ENCODE results near the gene ASAH2B.
"Not testable (repeated sequence)": the region's sequence is repeated elsewhere in the genome, so short reads cannot be mapped to it uniquely, and the experiment has no call there.

The ASAH2B gene

DNA sequence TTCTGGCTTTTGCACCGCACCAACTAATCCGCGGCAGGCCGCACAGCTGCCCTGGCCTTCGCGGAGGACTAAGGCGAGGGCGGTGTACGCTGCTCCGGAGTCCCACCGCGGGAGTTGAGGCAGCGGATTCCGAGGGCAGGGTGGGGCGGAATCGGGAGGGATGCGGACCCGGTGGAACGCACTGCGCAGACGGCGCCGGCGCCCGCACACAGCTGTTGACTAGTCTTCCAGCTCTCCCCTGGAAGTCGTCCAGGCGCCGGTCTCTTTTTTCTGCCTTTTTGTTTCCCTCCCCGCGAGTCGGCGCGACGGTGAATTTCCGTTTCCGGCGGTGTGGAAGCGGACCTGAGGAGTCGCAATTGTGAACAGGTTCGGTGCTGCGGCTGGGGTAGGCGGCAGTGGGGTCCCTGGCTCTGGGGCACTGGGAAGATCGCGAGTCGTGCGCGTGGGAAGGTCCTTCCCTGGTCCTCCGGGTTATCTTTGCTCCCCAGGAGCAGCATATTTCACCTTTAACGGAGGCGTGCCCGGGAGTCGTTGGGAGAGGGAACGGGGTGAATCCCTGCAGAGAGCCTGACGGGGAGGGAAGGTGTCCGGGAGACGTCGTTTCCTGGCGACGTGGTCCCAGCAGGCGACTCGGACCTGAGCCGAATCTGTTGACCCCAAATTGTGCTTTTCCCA lies at the start of gene ASAH2B:
TSS of gene ASAH2B (plus strand) at position 319 of the 675 bp plus-strand sequence. CDS start 5,195 bp downstream, outside the sequence.
- no peak for DNase-seq (ENCODE audit: low spot score)

- not testable (repeated sequence) for DNase-seq (ENCODE audit: low spot score)
Observed at GRCh38 chr10:50697819-50698218, 41.9 kb upstream of the ASAH2B start.

DNA sequence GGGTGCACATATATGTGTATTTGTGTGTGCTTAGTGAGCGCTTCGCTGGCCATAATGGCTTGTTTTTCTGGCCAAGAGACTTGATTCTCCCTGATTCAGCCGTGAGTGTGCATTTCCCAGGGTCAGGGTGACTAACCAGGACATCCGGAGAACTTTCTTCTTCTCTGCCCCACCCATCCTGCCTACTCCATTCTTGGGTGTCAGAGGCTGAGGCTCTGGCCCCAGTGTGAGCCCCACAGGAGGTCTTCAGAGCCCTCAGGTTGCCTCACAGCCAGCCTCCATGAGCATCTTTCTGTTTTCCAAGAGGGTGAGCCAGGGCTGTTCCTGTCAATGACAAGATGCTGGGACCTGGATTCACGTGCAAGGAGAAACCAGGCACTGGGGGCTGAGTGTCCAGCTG lies 37.8 kb upstream of the ASAH2B start:
- not testable (repeated sequence) for DNase-seq (ENCODE audit: low spot score)

GRCh38 chr10:50702997-50703396 lies 36.7 kb upstream of the ASAH2B start:
- DNase-seq (ENCODE audit: low spot score) = not testable (repeated sequence)

- DNase-seq (ENCODE audit: low spot score) = not testable (repeated sequence)
Observed at GRCh38 chr10:50704436-50705079, 35.2 kb upstream of the ASAH2B start.

DNA sequence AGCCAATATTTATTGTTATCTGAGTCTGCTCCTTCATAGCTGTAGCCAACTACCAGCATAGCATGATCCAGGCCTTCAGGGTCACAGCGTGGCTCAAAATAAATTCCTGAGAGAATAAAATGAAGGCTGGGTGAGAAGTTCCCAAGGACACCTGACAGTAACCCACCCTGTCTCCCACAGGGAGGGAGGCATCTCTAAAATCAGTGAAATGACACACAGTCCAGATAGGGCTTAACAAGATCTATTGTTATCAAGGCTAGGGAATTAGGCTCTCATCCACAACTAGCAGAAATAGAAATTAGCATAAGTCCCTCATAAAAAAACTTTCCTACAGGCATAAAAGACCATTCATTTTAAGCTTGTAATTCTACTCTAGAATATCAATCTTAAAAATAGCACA lies 33.7 kb upstream of the ASAH2B start:
- DNase-seq (ENCODE audit: low spot score) = not testable (repeated sequence)

DNA sequence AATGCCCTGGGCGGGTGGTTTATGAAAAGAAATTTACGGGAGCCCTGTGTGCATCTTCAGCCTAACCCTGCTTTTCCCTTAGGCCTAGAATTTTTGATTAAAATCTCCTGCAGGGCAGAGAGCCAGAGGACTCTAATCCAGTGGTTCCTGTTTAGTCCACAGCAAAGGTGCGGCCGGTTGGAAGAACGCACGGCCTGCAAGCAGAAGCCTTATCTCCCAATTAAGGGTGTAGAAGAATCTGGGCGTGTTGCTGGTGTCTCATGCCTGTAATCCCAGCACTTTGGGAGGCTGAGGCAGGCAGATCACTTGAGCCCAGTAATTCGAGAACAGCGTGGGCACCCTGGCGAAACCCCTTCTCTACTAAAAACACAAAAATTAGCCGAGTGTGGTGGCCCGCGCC lies 29.5 kb upstream of the ASAH2B start:
- not testable (repeated sequence) for DNase-seq (ENCODE audit: low spot score)

GRCh38 chr10:50723812-50724211 lies 15.9 kb upstream of the ASAH2B start:
- DNase-seq (ENCODE audit: low spot score) = not testable (repeated sequence)

DNA sequence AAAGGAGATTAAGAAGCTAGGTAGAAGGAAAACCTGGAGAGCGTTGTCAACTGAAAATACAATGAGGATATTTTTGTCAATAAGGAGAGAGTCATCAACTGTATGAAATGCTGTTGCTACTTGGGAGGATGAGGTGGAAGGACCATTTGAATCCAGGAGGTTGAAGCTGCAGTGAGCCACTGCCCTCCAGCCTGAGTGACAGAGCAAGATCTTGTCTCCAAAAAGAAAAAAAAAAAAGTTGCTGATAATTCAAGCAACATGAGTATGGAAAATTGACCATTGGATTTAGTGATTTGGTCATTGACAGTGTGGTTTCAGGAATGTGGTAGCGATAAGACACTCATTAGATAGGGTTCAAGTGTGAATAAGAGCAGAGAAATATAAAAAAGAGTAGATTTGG lies 11.6 kb upstream of the ASAH2B start:
- DNase-seq (ENCODE audit: low spot score) = not testable (repeated sequence)

DNA sequence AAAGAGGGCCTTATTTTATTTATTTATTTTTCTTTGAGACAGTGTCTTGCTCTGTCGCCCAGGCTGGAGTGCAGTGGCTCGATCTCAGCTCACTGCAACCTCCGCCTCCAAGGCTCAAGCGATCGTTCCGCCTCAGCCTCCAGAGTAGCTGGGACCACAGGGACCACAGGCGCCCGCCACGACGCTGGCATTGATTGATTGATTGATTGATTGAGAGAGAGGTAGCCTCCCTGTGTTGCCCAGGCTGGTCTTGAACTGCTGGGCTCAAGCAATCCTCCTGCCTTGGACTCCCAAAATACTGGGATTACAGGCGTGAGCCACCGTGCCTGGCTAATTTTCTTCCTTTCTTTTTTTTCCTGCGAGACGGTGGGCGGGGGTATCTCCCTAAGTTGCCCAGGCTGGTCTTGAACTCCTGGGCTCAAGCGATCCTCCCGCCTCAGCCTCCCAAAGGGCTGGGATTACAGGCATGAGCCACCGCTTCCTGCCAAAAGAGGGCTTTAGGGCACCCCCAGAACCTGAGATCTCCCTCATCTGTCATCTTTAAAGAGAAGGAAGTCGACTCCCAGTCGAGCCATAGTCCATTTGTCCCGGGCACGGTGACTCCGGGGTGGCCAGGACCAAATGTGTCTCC lies 634 bp upstream of the ASAH2B start:
- DNase-seq (ENCODE audit: low spot score) = not testable (repeated sequence)

GRCh38 chr10:50740293-50740648 lies 535 bp downstream of the ASAH2B start:
- DNase-seq (ENCODE audit: low spot score) = no peak

DNA sequence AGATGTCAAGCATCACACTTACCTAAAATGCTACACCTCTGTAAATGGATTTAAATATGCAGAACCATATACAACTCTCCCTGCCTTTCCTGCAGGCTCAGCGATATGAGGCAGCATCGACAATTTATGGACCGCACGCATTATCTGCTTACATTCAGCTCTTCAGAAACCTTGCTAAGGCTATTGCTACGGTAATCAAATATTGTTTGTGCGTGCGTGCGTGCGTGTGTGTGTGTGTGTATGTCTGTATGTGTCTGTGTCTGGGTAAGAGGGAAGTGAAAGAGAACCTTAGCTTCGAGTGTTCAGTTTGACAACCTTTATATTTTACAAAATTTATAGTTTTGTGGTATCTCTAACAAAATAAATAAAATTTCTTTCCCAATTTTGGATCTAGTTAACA lies 3.1 kb downstream of the ASAH2B start:
- DNase-seq (ENCODE audit: low spot score) = peak; percentile 7

DNA sequence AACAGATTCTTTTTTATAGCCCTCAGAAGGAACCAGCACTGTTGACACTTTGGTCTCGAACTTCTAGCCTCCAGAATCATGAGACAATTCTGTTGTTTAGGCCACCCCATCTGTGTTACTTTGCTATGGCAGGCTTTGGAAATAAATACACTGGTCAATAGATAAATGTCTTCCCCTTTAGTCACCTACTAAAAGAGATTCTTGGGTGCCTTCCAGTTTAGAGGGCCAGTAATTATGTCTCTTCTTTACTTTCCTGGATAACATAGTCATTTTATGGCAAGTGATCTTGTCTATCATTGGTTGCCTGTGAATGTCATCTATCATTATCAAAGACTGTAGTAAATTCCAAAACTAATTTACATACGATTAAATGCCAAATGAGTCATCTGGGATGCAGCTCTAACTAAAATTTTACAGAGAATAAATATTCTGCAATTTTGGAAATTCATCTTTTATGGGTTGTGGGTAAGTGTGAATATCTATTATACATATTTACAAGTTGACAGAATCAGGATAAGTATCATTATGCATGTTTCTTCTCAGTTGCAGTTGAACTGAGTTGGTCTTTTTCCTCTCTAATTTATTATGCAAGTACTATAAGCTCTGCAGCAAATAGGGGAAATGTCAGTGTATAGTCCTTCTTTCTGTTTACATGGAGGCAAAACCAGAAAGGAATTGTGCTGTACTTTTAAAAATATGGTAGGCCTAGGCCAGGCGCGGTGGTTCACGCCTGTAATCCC lies 27.2 kb downstream of the ASAH2B start:
- DNase-seq (ENCODE audit: low spot score) = not testable (repeated sequence)

GRCh38 chr10:50772042-50772441 lies 32.3 kb downstream of the ASAH2B start:
- not testable (repeated sequence) for DNase-seq (ENCODE audit: low spot score)

DNA sequence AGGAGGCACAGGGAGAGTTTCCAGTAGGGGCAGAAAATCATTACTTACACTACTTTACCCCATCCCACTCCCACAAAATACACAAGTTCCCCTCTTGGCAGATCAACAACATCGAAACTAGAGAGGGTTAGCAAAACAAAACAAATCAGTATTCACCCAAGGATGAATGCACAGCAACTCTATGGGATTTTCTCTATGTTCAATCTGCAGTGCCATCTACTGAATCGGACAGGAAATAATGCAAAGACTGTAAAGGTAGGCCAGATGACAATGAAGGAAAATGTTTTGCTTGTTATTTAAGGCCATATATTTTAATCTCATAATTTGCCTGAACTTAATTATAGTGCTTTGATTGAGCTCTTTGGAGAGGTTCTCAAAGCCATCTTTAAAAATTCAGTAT lies 35.1 kb downstream of the ASAH2B start:
- not testable (repeated sequence) for DNase-seq (ENCODE audit: low spot score)

GRCh38 chr10:50780036-50780435 lies 40.3 kb downstream of the ASAH2B start:
- DNase-seq (ENCODE audit: low spot score) = not testable (repeated sequence)

GRCh38 chr10:50782017-50782416 lies 42.3 kb downstream of the ASAH2B start:
- DNase-seq (ENCODE audit: low spot score) = not testable (repeated sequence)

- not testable (repeated sequence) for DNase-seq (ENCODE audit: low spot score)
Observed at GRCh38 chr10:50787962-50788361, 48.2 kb downstream of the ASAH2B start.

DNA sequence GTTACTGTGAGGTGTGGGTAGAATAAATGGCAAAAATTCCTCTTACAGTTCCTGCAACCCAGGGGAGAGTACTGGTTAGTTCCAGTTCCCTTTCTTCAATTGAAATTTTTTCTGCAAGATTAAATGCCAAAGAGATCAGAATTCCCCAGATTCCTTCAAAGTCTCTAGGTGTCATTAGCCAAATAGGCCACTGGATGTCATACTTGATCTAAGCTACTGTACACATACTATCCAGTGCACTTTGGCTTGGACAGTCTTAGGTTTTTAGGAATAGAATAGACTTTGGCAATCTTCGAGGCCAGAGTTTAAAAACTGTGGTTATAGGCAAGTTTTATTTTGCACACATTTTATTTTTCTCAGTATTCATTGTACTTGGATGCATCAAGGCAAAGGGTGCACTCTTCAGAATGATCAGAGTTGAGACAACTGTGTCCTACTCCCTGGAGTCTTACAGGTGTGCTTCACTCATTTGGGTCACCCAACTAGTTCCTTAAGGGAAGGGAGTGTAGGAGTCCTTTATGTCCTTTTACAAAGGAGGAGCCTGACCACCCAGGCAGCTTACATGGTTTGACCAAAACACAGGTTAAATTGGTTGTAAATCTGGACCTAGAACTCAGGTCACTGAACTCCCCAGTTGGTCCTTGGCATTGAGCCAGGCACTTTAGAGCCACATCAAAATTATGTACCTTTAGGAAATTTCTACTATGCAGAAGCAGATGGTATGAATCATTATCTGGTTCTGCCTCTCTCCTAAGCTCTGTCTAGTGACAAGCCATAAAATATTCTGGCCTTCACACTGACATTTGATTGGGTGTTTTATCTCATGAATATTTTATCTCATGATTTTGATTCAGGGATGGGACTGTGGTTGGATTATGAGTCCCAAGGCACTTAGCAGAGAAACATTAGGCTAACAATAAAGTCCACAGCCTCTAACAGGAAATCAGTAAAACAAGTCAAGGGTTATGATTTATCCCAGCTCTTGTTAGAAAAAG lies 49.5 kb downstream of the ASAH2B start:
- DNase-seq (ENCODE audit: low spot score) = peak; percentile 22

DNA sequence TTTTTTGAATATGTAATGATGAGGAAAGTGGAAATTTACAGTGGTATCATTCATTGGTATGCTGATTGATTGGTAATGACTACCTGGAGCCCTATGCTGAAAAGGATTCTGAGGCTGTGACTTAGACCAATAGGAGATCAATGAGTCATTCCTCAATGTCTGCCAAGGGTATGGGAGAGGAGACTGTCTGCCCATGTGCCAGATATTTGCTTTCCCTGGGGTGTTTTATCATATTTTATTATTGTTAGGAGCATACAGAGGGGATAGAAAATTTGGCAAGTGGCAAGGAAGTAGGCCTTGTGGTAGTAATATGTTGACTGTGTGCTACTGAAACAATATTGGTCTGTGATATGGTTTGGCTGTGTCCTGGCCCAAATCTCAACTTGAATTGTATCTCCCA lies 54.8 kb downstream of the ASAH2B start:
- no peak for DNase-seq (ENCODE audit: low spot score)

DNA sequence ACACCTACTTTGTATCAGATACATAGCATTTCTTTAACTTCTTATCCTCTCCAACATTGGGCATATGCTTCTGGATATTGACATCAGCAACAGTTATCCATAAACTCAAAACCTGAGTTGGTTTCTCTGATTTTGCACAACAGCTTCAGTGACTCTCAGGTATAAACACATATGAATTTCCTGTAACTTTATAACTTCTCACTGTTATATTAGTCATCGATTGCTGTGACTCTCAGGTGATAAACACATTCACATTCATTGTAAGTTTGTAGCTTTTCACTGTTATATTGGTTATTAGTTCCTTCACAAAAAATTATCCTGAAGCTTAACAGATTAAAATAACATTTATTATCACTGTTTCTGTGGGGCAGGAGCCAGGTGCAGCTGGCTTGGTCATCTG lies 57.0 kb downstream of the ASAH2B start:
- no peak for DNase-seq (ENCODE audit: low spot score)

Measured in NAMALWA (cell line).